GM19452 (cell line): ENCODE results near the gene EFCC1.

Experiments
- ATAC-seq: cut with Tn5 transposase; IDR thresholded peaks from one replicate; pipeline ENCODE4 v1.9.1; 2021; ENCODE audit not compliant: unreplicated experiment

Gene EFCC1

GRCh38 chr3:129014793-129015345 lies 13.8 kb downstream of the EFCC1 start:
- ATAC-seq, result no peak

DNA sequence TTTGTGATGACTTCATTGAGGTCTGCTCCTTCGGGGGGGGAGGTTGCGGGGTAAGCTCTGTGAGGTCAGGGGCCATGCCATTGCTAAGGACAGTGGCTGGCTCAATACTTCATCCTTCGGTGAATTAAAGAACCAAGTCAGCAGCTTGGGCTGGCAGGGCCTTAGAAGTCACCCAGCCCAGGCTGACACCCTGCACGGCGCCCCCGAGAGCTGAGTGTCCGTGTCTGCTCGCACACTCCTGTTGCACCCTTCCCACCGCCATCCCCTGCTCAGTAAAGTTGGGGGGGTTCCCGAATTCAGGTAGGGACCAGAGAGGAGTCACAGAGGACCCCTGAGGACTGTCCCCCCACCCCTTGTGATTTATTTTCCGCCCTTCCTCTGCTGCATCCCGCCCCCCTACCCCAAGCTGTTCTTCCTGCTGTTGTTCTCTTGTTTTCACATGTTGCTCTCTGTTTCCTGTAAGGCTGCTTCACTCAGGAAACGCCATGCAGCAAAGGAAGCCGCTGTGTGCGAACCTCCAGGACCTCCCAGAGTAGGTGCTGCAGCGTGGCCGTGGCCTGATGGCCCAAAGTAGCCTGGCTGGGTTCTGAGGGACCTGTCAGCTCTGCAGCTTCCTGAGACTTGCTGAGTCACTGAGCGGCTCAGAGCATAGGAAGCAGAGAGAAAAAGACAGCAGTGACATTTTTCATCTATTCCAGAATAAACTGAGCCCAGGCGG lies 14.4 kb downstream of the EFCC1 start:
- no peak for ATAC-seq

- no peak for ATAC-seq
Measured at GRCh38 chr3:129016356-129016719, 15.2 kb downstream of the EFCC1 start.

- ATAC-seq, result peak; percentile 78
Measured at GRCh38 chr3:129016720-129017483, 15.8 kb downstream of the EFCC1 start.

DNA sequence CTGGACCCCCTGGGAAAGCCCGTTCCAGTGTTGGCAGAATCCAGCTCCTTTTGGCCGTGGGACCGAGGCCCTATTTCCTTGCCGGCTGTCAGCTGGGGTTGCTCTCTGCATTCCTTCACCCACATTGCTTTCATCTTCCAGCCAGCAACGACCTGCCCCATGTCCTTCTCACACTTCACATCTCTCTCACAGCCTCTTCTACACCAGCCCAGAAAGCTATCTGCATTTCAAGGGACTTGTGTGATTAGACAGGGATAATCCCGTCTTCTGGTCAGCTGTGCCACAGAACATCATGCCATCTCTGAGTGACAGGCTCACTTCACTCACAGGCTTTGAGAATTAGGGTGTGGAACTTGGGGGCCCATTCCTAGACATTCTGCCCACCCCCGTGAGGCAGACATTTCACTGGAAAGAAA lies 16.4 kb downstream of the EFCC1 start:
- no peak for ATAC-seq

DNA sequence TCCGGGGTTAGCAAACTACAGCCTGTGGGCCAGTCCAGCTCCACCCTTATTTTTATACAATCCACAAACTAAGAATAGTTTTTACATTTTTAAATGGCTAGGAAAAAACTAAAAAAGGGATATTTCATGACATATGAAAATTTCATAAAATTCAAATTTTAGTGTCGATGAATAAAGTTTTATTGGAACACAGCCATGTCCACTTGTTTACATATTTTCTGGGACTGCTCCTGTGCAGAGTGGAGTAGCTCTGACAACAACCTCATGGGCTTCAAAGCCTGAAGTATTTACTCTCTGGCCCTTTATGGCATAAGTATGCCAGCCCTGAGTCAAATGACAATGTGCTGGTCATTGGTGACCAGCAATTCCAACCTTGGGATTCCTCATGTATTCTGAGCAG lies 17.2 kb downstream of the EFCC1 start:
- ATAC-seq, result no peak

- no peak for ATAC-seq
Measured at GRCh38 chr3:129018751-129019150, 17.6 kb downstream of the EFCC1 start.

DNA sequence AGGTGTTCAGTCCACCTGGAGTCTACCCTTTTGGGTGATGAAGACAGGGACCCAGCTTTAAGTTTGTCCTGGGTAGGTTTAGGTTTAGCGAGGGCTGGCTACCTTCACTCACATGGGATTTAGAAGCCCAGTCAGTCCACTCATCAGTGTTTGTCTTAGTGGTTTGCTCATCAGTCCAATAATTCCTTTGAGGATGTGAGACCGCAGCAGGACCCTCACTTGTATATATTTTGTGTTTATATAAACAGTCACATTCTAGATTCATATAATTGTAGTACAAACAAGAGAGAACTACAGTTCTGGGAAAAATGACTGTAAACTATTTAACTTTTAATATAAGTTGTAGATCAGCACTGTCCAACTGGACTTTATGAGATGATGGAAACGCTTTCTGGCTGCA lies 18.2 kb downstream of the EFCC1 start:
- ATAC-seq, result no peak

DNA sequence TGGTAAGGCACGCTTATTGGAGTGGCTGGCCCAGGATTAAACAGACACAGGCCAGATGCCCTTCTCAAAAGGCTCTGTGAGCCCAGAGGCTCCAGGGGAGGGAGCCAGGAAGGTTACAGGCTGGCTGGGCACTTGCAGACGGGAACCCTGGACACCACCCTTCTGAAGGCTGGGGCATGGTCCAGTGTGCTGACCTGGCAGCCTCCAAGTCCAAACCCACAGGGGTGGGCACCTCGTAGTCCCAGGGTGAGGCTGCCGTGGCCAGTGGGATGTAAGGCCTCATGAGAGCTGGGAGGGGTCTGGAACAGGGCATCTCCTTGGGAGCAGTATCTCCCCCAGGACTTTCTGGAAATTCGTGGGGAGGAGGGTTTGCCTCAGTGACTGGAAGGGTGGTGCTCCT lies 19.6 kb downstream of the EFCC1 start:
- no peak for ATAC-seq

DNA sequence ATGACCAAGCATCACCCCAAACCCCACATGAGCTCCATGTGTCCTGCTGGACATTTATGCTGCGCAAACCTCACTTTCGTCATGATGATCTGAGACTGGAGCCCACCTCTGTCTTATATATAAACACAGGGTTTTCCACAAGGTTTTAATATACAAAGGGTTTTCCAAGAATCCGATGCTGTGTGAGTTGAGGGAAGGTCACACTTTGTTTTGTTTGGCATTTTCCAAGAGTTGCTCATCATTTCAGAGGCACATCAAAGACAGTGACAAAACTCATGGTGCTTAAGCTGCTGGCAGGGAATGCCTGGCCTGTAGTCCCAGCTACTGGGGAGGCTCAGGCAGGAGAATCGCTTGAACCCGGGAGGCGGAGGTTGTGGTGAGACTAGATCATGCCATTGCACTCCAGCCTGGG lies 20.0 kb downstream of the EFCC1 start:
- ATAC-seq, result no peak

DNA sequence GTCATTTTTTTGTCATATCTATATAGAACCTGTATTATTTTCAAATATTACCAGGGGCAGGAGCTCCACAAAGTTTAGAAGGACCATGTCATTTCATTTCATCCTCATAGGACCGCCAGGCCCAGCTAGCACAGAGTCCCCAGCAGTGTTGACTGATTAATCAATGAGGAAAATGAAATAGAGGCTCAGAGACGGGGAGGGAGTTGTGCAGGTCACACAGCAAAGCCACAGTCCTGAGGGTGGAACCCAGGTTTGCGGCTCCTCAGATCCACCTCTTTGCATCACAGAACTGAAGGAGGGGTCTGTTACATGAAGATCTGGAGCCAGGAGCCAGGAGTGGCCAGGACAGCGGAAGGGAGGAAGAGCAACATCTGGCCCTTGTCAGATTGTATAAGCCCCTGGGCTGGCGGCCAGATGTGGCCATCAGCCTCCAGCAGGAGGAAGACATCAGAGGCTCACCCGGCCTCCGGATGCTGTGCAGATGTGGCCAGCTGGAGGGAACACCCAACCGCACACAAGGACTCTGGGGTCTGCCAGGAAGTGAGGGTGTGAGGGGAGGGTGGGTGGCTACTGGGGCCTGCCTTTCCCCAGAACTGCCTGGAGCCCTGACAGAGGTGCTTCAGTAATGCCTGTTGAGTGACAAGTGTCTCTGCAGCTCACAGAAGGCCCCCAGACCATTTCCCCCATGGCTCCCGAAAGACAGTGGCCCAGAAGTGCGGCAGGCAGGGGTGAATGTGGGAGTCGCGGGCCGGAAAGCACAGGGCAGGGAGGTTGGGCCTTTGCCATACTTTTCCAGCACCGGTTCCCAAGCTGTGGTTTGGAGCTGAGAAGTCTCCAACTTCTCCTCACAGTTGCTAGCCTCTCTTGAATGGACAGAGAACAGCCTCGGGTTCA lies 21.3 kb downstream of the EFCC1 start:
- no peak for ATAC-seq

DNA sequence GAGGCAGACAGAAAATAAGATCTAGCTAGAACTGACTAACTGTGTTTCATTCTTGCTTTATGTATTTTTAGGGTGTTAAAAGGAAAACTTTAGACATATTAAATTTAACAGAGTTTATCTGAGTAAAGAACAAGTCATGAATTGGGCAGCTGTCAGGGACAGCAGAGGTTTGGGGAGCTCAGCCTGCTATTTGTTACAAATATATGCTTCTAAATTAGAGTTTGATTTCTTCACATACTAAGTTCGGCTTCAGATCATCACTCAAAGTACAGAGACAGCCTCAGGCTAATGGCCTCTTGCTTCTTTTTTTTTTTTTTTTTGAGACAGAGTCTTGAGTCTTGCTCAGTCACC lies 21.9 kb downstream of the EFCC1 start:
- ATAC-seq, result no peak

DNA sequence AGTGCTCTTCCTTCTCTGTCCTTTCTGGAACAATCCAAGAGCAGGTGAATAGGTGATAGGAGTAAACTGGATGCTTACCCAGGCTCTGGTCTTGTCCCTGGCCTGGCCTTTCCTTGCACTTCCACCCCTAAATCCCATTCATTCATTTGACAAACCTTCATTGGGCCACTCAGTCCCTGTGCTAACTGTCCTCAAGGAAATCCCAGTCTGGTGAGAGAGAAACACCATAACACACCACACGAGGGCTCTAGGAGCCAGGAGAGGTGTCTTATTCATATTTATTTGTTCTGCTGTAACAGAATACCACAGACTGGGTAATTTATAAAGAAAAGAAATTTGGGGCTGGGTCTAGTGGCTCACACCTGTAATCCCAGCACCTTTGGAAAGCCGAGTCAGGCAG lies 22.8 kb downstream of the EFCC1 start:
- no peak for ATAC-seq

GRCh38 chr3:129025108-129025507 lies 24.0 kb downstream of the EFCC1 start:
- no peak for ATAC-seq

DNA sequence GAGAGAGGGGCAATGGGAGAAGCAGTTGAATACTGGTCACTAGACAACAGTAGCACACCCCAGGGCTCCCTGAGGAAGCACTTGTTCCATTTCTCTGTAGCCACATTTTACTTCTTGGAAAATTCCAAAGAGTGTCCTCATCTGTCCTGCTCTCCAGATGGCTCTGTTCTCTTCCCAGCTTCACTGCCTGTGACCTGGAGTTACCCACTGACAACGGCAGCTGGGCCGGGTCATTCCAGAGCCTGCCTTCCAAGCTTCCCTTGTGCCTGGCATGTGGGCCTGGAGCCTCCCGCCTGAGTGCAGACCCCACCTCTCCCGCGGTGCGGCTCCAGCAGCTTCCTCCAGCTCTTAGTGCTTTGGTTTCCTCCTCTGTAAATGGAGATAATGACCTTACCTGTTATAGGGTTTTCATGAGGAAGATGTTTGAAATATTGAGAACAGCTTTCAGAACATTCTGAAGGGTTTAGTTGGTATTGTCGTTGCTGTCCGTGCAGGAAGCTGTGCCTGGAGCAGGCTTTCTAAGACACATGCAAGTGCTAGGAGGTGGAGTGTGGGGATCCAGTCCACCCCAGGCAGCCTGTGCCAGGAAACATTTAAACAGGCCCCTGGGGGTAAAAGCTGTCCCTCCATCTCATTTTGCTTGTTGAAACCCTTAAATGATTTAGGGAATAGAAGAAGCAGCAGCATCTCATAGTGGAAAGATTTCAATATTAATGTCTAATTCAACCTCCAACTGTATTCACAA lies 24.8 kb downstream of the EFCC1 start:
- ATAC-seq, result no peak

- peak; percentile 99 for ATAC-seq
Measured at GRCh38 chr3:129026728-129027543, 25.8 kb downstream of the EFCC1 start.

DNA sequence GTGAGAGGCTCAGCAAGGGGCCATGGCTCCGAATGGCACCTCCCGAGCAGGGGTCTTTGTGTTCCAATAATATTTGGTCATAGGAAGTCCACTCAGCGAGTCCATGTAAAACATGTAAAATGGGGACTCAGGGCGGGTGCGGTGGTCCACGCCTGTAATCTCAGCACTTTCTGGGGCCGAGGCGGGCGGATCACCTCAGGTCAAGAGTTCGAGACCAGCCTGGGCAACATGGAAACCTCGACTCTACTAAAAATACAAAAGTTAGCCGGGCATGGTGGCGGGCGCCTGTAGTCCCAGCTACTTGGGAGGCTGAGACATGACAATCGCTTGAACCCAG lies 26.4 kb downstream of the EFCC1 start:
- ATAC-seq, result no peak

DNA sequence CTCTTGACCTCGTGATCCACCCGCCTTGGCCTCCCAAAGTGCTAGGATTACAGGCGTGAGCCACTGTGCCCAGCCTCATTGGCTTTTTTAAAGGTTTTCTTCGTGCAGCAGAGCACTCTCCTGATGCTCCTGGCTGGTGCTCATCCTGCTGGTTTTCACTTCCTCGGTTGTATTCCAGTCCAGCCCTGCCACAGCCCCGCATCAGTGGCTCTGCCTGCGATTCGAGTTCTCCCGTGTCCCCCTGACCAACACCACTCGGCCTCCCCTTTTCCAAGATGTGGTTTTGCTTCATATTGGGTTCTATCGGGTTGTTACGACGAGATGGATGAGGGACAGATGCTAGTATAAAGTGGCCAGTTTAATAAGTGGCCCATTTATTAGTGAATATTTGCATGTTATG lies 27.8 kb downstream of the EFCC1 start:
- no peak for ATAC-seq

GRCh38 chr3:129030611-129031010 lies 29.5 kb downstream of the EFCC1 start:
- no peak for ATAC-seq
